Left lung (tissue), 10 donors: Measurements from ENCODE around the gene NCK2. TPM values are rescaled to one million over a fixed set of nuclear protein-coding genes. Genes with fewer than 3 reads are reported as not detected.

ENCODE experiments used
- ATAC-seq: fragments of 200-7000 bp; cut with Tn5 transposase; one replicate; pipeline ENCODE4 v1.9.1; 2020; ENCODE audit warnings: moderate library complexity
- DNase-seq, 4 donors: peaks; one replicate each; pipeline ENCODE4 v3.0.0-alpha.2; 2013 to 2020
- H3K27ac ChIP-seq, 2 donors: fragments of 200-600 bp; sonication (generic) in 1 of 2; one replicate each; pipeline versions ENCODE4 v1.5.0 to v1.8.0; 2020 to 2021
- H3K27me3 ChIP-seq, 2 donors: fragments of 200-600 bp; sonication (generic) in 1 of 2; one replicate each; pipeline versions ENCODE4 v1.5.0 to v1.8.0; 2020 to 2021
- H3K36me3 ChIP-seq, 2 donors: fragments of 200-600 bp; sonication (generic) in 1 of 2; one replicate each; pipeline versions ENCODE4 v1.5.0 to v1.8.0; 2020 to 2021
- H3K4me1 ChIP-seq, 2 donors: fragments of 200-600 bp; one replicate each; pipeline ENCODE4 v1.8.0; 2021
- H3K4me3 ChIP-seq, 2 donors: fragments of 200-600 bp; sonication (generic) in 1 of 2; one replicate each; pipeline versions ENCODE4 v1.5.0 to v1.8.0; 2020 to 2021; ENCODE audit warnings: mild to moderate bottlenecking in 1 of 2
- H3K9me3 ChIP-seq, 2 donors: fragments of 200-600 bp; sonication (generic) in 1 of 2; one replicate each; pipeline versions ENCODE4 v1.5.0 to v1.8.0; 2020 to 2021
- CTCF ChIP-seq, 2 donors: fragments of 200-600 bp; sonication (generic) in 1 of 2; IDR thresholded peaks; one replicate each; pipeline versions ENCODE4 v1.5.0 to v1.8.0; 2021; ENCODE audit warnings: antibody characterized with exemption in 2 of 2
- intact Hi-C, 2 donors: fragments of 100-400 bp; cut with DNase I; formaldehyde crosslinking; loops; one replicate each; pipeline versions ENCODE4 v1.11.2 to v1.14.2; 2022
- polyA plus RNA-seq, 6 donors: library from polyadenylated mRNA; unstranded; fragments of 120-200 nt; gene quantifications; one replicate each; pipeline ENCODE4 v1.2.1, GENCODE V29; 2013; ENCODE audit not compliant: insufficient read length in 6 of 6
- total RNA-seq, 2 donors: library from RNA; stranded (reverse); fragmentation: NEBNext Ultra II Directional; extraction: Animal tissue kit (Norgen Biotek cat#: 25700); gene quantifications; one replicate each; pipeline ENCODE4 v1.2.1, GENCODE V29; 2021
- donor health status: DM: no; HTN: yes; CAD: no.
- donor health status: DM: no; HTN: no; CAD: no.

The NCK2 gene
- total and polyA plus RNA-seq, 8 donors, result 37.6 to 88.5 (median 71.7) TPM

- intact Hi-C loops, result no loop called here
- no peaks in the 10 kb centered on the region for H3K27me3 ChIP-seq
- H3K36me3 ChIP-seq, result no peaks in the 10 kb centered on the region
- no peaks in the 10 kb centered on the region for H3K9me3 ChIP-seq
- DNase-seq, result no peak
- TF ChIP-seq CTCF (IDR thresholded peaks at IDR 0.05), result no peak
- no peak overlapping the region for H3K27ac ChIP-seq
- H3K4me3 ChIP-seq, result no peak overlapping the region
- peaks cover 0 to 35% of the 10 kb centered on the region in 2 donors for H3K4me1 ChIP-seq
- ATAC-seq, result no peak
Measured at GRCh38 chr2:105765415-105766299, 20.9 kb downstream of the NCK2 start.

GRCh38 chr2:105766300-105766866 lies 21.7 kb downstream of the NCK2 start:
- ATAC-seq (no peak), DNase-seq (no peak)
- Histone ChIP-seq H3K4me3 (no peak overlapping the region), H3K27ac (no peak overlapping the region), H3K4me1 (peaks cover 0 to 31% of the 10 kb centered on the region in 2 donors), H3K9me3 (no peaks in the 10 kb centered on the region), H3K36me3 (no peaks in the 10 kb centered on the region), H3K27me3 (no peaks in the 10 kb centered on the region)
- TF ChIP-seq CTCF (IDR thresholded peaks at IDR 0.05), result no peak
- intact Hi-C loops, result no loop called here

GRCh38 chr2:105768176-105768575 lies 23.5 kb downstream of the NCK2 start:
- ATAC-seq (no peak), DNase-seq (no peak)
- no peak overlapping the region for H3K4me3 ChIP-seq
- no peaks in the 10 kb centered on the region for H3K9me3 ChIP-seq
- peaks cover 0 to 26% of the 10 kb centered on the region in 2 donors for H3K4me1 ChIP-seq
- no peaks in the 10 kb centered on the region for H3K27me3 ChIP-seq
- intact Hi-C loops, result no loop called here
- H3K36me3 ChIP-seq, result no peaks in the 10 kb centered on the region
- H3K27ac ChIP-seq, result no peak overlapping the region
- TF ChIP-seq CTCF (IDR thresholded peaks at IDR 0.05), result no peak

GRCh38 chr2:105768961-105769452 lies 24.3 kb downstream of the NCK2 start:
- H3K4me1 ChIP-seq, result peaks cover 0 to 28% of the 10 kb centered on the region in 2 donors
- H3K27ac ChIP-seq, result no peak overlapping the region
- no peaks in the 10 kb centered on the region for H3K27me3 ChIP-seq
- no peaks in the 10 kb centered on the region for H3K9me3 ChIP-seq
- ATAC-seq (no peak), DNase-seq (no peak)
- H3K36me3 ChIP-seq, result no peaks in the 10 kb centered on the region
- H3K4me3 ChIP-seq, result no peak overlapping the region
- intact Hi-C loops, result no loop called here
- no peak for TF ChIP-seq CTCF (IDR thresholded peaks at IDR 0.05)

- Histone ChIP-seq H3K4me3 (no peak overlapping the region), H3K9me3 (no peaks in the 10 kb centered on the region), H3K27me3 (no peaks in the 10 kb centered on the region), H3K36me3 (no peaks in the 10 kb centered on the region), H3K27ac (no peak overlapping the region), H3K4me1 (peaks cover 0 to 28% of the 10 kb centered on the region in 2 donors)
- DNase-seq, result no peak
- no peak for TF ChIP-seq CTCF (IDR thresholded peaks at IDR 0.05)
- intact Hi-C loops, result no loop called here
- ATAC-seq, result no peak
Measured at GRCh38 chr2:105769504-105769903, 24.8 kb downstream of the NCK2 start.
